Aorta (tissue), 5 donors: ENCODE data around the gene ARID4B. TPM values are rescaled to one million over a fixed set of nuclear protein-coding genes. Genes with fewer than 3 reads are reported as not detected.

Experiments used
- ATAC-seq: fragments of 200-7000 bp; cut with Tn5 transposase; one replicate; pipeline ENCODE4 v1.9.1; 2022; ENCODE audit warnings: moderate library complexity; ENCODE audit not compliant: low FRiP score
- DNase-seq, 2 donors: peaks; one replicate each; pipeline ENCODE4 v3.0.0-alpha.2; 2020
- H3K27ac ChIP-seq, 2 donors: one replicate each; pipeline ENCODE4 v1.5.1; 2013; ENCODE audit warnings: low read length in 2 of 2, mild to moderate bottlenecking in 2 of 2, moderate library complexity in 2 of 2, control low read depth in 1 of 2, inconsistent platforms in 1 of 2, low read depth in 1 of 2
- H3K27me3 ChIP-seq, 2 donors: one replicate each; pipeline ENCODE4 v1.6.1; 2013; ENCODE audit warnings: control low read depth in 1 of 2, low read length in 1 of 2, mild to moderate bottlenecking in 1 of 2, moderate library complexity in 1 of 2; ENCODE audit not compliant: insufficient read depth in 2 of 2, control insufficient read depth in 1 of 2
- H3K36me3 ChIP-seq, 2 donors: one replicate each; pipeline ENCODE4 v1.6.1; 2013; ENCODE audit warnings: control low read depth in 1 of 2, low read length in 1 of 2, mild to moderate bottlenecking in 1 of 2; ENCODE audit not compliant: insufficient read depth in 2 of 2, control insufficient read depth in 1 of 2
- H3K4me1 ChIP-seq, 2 donors: one replicate each; pipeline ENCODE4 v1.6.1; 2013; ENCODE audit warnings: low read length in 2 of 2, control low read depth in 1 of 2, mild to moderate bottlenecking in 1 of 2, moderate library complexity in 1 of 2; ENCODE audit not compliant: insufficient read depth in 2 of 2, control insufficient read depth in 1 of 2
- H3K4me3 ChIP-seq, 2 donors: one replicate each; pipeline ENCODE4 v1.5.1; 2013; ENCODE audit warnings: low read length in 2 of 2, control low read depth in 1 of 2, mild to moderate bottlenecking in 1 of 2
- H3K9me3 ChIP-seq: one replicate; pipeline ENCODE4 v1.6.1; 2013; ENCODE audit warnings: mild to moderate bottlenecking, low read length; ENCODE audit not compliant: control insufficient read depth
- WGBS, 2 donors: extraction: QIAGEN DNeasy Blood & Tissue Kit; methylation state at CpG; one replicate each; pipeline ENCODE4 v1.1.7; 2013; 5-methylcytosine and 5-hydroxymethylcytosine counted together
- intact Hi-C, 2 donors: fragments of 100-400 bp; cut with DNase I; formaldehyde crosslinking; loops; one replicate each; pipeline versions ENCODE4 v1.14.2 to v1.15.0; 2022
- polyA plus RNA-seq, 2 donors: library from polyadenylated mRNA; stranded (reverse); fragments of 200-250 nt; gene quantifications; one replicate each; pipeline ENCODE4 v1.2.3, GENCODE V29; 2013
- total RNA-seq, 2 donors: library from RNA; stranded (reverse); fragmentation: NEBNext Ultra II Directional; extraction: Animal tissue kit (Norgen Biotek cat#: 25700); gene quantifications; one replicate each; pipeline ENCODE4 v1.2.1, GENCODE V29; 2021
- donor health status: healthy with polysubstance abuse.
- donor health status: Bipolar disorder and iron deficiency.
- donor health status: DM: no; HTN: no; CAD: no.
- donor health status: DM: no; HTN: no; CAD: no.
- donor health status: DM: yes; HTN: yes; CAD: no.

The ARID4B gene
- total and polyA plus RNA-seq, 4 donors, result 9.8 to 56.6 (median 37.2) TPM

DNA sequence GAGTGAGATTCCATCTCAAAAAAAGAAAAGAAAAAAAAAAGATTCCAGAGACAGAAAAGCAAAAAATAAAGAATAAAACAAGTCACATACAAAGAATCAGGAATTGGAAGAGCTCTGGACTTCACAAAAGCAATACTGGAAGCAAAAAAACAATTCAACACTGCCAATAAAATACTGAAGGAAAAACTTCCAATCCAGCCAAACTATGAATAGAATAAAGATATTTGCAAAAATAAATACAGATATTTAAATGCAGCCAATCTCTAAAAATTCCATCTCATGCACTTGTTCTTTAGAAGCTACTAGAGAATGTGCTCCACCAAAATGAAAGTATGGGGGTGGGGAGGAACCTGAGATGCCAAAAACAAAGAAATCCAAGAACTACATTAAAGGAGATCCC, 137.5 kb downstream of the ARID4B start:
- H3K4me3 ChIP-seq, result no peak overlapping the region
- H3K36me3 ChIP-seq, result no peaks in the 10 kb centered on the region
- peaks cover 0 to 3% of the 10 kb centered on the region in 2 donors for H3K4me1 ChIP-seq
- no peak for ATAC-seq
- peak overlapping the region in 1 of 2 donors; percentile 75 for H3K27ac ChIP-seq
- DNase-seq, result no peak
- no peaks in the 10 kb centered on the region for H3K9me3 ChIP-seq
- intact Hi-C loops, result no loop called here
- H3K27me3 ChIP-seq, result no peaks in the 10 kb centered on the region

DNA sequence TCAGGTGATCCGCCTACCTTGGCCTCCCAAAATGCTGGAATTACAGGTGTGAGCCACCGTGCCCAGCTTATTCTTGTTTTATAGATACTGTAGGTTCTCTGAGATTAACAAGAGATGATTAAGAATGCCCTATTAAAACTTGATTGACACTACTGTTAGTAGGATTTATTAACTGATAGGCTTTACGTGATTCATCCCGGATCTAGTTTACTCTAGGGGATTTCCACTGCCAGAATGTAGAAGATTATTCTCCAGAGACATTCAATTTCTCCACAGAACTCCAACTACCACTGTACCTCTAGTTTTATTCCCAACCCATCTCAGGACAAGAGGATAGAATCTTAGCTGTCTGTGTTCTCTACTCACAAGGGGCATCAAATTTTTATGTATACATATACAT, 140.7 kb downstream of the ARID4B start:
- DNase-seq (no peak), ATAC-seq (no peak)
- H3K27ac ChIP-seq, result no peak overlapping the region
- 86 to 87% methylated on average over 4 of the region's 4 CpGs for WGBS, 2 donors
- no peak overlapping the region for H3K4me3 ChIP-seq
- peaks cover 0 to 3% of the 10 kb centered on the region in 2 donors for H3K4me1 ChIP-seq
- no peaks in the 10 kb centered on the region for H3K9me3 ChIP-seq
- no peaks in the 10 kb centered on the region for H3K27me3 ChIP-seq
- intact Hi-C loops, result no loop called here
- no peaks in the 10 kb centered on the region for H3K36me3 ChIP-seq

GRCh38 chr1:235181561-235182245, 146.3 kb downstream of the ARID4B start:
- H3K4me1 ChIP-seq, result no peaks in the 10 kb centered on the region
- H3K27ac ChIP-seq, result no peak overlapping the region
- no peaks in the 10 kb centered on the region for H3K27me3 ChIP-seq
- 77 to 81% methylated on average over 8 of the region's 8 CpGs for WGBS, 2 donors
- no peak overlapping the region for H3K4me3 ChIP-seq
- intact Hi-C loops, result no loop called here
- no peaks in the 10 kb centered on the region for H3K9me3 ChIP-seq
- ATAC-seq (no peak), DNase-seq (no peak)
- H3K36me3 ChIP-seq, result peaks cover 0 to 3% of the 10 kb centered on the region in 2 donors

- 64 to 72% methylated on average over 5 of the region's 5 CpGs for WGBS, 2 donors
- H3K4me1 ChIP-seq, result no peaks in the 10 kb centered on the region
- DNase-seq (no peak), ATAC-seq (no peak)
- H3K36me3 ChIP-seq, result peaks cover 0 to 3% of the 10 kb centered on the region in 2 donors
- H3K4me3 ChIP-seq, result no peak overlapping the region
- H3K27ac ChIP-seq, result no peak overlapping the region
- H3K9me3 ChIP-seq, result no peaks in the 10 kb centered on the region
- no peaks in the 10 kb centered on the region for H3K27me3 ChIP-seq
- intact Hi-C loops, result no loop called here
Measured at GRCh38 chr1:235180916-235181460, 147.0 kb downstream of the ARID4B start.

DNA sequence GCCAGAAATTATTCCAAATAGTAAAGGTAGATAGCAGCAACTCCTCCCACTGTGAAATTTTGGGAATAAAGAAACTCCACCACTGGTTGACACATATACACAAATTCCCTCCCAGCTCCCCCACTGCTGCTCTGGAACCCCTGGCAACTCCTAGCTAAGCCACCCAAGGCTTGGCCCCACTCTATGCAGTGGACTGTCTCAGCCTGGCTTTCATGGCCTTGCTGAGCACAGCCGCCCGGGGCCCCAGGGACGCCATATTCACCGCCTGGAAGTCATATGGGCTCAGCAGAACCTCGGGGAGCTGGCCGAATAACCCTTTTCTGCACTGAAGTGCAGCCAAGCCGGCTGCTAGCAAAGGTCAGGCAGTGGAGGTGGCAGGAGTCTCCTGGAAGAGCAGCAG, 151.5 kb downstream of the ARID4B start:
- no peak for DNase-seq
- WGBS, 2 donors, result 79 to 82% methylated on average over 7 of the region's 7 CpGs
- H3K9me3 ChIP-seq, result no peaks in the 10 kb centered on the region
- intact Hi-C loops, result no loop called here
- no peaks in the 10 kb centered on the region for H3K36me3 ChIP-seq
- H3K4me1 ChIP-seq, result no peaks in the 10 kb centered on the region
- no peak for ATAC-seq
- H3K4me3 ChIP-seq, result no peak overlapping the region
- no peaks in the 10 kb centered on the region for H3K27me3 ChIP-seq
- H3K27ac ChIP-seq, result no peak overlapping the region

DNA sequence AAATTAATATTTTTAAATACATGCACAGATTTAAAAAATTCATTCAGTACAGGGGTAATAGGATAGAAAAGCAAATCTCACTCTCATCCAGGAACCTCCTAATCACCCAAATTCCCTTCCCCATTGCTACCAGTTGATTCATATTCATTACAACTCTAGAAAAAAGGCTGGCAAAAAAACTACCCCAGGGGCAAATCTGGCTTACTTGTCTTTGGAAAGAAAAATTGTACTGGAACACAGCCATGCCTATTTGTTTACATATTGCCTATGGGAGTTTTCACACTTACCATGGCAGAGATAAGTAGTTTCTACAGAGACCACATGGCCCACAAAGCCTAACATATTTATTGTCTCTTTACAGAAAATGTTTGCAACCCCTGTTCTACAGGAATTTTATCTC, 158.0 kb downstream of the ARID4B start:
- Histone ChIP-seq H3K9me3 (no peaks in the 10 kb centered on the region), H3K27ac (no peak overlapping the region), H3K4me1 (no peaks in the 10 kb centered on the region), H3K4me3 (no peak overlapping the region), H3K27me3 (no peaks in the 10 kb centered on the region), H3K36me3 (no peaks in the 10 kb centered on the region)
- DNase-seq (no peak), ATAC-seq (no peak)
- intact Hi-C loops, result loop anchor here in 1 of 2 donors (10.0 kb wide), 1 partner anchor 245 kb away; no protein-coding TSS in a partner anchor

DNA sequence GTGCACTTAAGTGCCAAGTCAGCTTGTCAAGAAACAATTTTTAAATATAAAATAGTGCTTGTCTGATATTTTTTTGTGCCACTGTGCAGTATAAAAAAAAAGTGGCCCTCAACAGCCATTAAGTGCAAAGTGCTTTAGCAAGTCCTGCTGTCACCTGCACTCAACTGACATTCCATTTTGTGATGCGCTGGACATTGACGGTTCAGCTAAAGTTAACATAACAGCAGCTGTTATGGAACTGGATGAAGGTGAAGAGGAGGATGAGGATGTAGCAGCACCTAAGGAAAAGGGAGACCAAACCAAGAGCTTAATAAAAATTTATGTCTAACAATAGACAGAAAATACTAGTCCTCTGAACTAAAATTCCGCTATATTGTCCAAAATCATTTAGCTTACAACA, 159.6 kb downstream of the ARID4B start:
- intact Hi-C loops, result loop anchor here in 1 of 2 donors (10.0 kb wide), 1 partner anchor 246 kb away; no protein-coding TSS in a partner anchor

GRCh38 chr1:235161685-235162327, 166.2 kb downstream of the ARID4B start:
- 62 to 64% methylated on average over 21 of the region's 21 CpGs for WGBS, 2 donors
- peak; percentile 15 for ATAC-seq
- intact Hi-C loops, result loop anchor here in 1 of 2 donors (10.0 kb wide), 1 partner anchor 253 kb away; no protein-coding TSS in a partner anchor

More for the DNA sequence above, 159.6 kb downstream of the ARID4B start:
- H3K4me1 ChIP-seq, result no peaks in the 10 kb centered on the region
- H3K9me3 ChIP-seq, result no peaks in the 10 kb centered on the region
- H3K36me3 ChIP-seq, result no peaks in the 10 kb centered on the region
- no peaks in the 10 kb centered on the region for H3K27me3 ChIP-seq
- ATAC-seq (no peak), DNase-seq (no peak)
- 90 to 92% methylated on average over 3 of the region's 3 CpGs for WGBS, 2 donors
- H3K4me3 ChIP-seq, result no peak overlapping the region
- no peak overlapping the region for H3K27ac ChIP-seq

More at GRCh38 chr1:235161685-235162327, 166.2 kb downstream of the ARID4B start:
- Histone ChIP-seq H3K4me1 (no peaks in the 10 kb centered on the region), H3K9me3 (no peaks in the 10 kb centered on the region), H3K27me3 (no peaks in the 10 kb centered on the region), H3K27ac (no peak overlapping the region), H3K4me3 (peak overlapping the region; percentile 65 to 84), H3K36me3 (no peaks in the 10 kb centered on the region)
- no peak for DNase-seq
